GM18517 (cell line): ENCODE measurements around the gene MTA2.
"Not testable (repeated sequence)": the region's sequence is repeated elsewhere in the genome, so short reads cannot be mapped to it uniquely, and the experiment has no call there.

Source experiments
- ATAC-seq: cut with Tn5 transposase; IDR thresholded peaks from one replicate; pipeline ENCODE4 v1.9.1; 2021; ENCODE audit warnings: mild to moderate bottlenecking, moderate library complexity; ENCODE audit not compliant: unreplicated experiment

MTA2 gene

DNA sequence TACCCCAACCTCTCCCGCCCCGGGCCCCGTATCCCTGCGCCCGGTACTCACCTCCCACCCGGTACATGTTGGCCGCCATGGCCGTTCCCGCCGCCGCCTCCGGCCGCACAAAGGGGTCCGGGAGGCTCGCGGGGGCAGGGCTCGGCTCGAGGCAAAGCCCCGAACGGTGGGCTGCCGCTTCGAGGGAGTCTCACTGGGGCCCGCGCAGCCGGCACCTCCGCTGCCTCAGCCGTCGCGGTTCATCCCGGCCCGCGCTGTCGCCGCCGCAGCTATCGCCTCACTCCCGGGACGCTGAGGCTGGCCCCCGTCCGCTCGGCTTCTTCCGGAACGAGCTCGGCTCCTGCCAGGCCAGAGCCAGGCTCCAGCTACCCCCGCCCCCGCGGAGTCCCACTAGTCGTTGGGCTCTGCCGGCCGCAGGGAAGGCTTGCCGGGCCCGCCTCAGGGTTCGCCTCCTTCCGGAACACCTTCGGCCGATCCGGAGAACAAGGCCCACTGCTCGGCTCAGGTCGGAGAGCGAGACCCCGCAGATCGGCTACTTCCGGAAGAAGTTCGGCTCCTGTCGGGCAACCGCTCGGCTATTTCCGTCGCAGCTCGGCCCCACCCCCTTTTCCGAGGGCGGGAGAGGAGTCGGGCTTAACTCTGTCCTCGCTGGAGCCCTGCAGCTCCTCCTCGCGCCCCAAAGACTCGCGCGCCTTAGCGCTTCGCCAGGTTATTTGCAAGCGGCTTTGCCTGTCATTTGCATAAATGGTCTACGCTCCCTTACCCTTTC lies at the start of gene MTA2:
Gene MTA2, minus strand, starts transcription at position 494 of the 769 bp plus-strand sequence. Its CDS starts 415 bp downstream, at position 79.
- peak; percentile 67 for ATAC-seq

DNA sequence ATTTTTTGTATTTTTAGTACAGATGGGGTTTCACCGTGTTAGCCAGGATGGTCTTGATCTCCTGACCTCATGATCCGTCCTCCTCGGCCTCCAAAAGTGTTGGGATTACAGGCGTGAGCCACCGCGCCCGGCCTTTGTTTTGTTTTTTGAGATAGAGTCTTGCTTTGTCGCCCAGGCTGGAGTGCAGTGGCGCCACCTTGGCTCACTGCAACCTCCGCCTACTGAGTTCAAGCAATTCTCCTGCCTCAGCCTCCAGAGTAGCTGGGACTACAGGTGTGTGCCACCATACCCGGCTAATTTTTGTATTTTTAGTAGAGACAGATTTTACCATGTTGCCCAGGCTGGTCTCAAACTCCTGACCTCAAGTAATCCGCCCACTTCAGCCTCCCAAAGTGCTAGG lies 48.6 kb upstream of the MTA2 start:
- not testable (repeated sequence) for ATAC-seq

DNA sequence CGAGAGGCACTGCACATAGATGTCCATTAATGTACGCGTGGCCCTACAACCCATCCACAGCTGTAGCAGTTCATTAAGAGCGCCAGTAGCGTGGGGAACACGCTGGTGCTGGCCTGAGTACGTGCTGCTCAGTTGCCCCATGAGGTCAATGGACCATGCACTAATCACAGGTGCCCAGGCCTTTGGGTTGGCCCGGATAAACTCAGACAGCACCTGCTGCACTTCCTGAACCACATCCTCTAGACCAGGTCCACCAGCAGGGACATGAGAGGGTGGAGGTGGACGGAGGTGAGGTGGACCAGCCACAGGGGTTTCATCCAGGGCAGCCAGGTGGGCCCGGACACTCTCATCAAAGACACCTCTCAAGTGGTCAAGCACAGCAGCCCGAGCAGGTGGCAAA lies 47.8 kb upstream of the MTA2 start:
- ATAC-seq, result no peak

DNA sequence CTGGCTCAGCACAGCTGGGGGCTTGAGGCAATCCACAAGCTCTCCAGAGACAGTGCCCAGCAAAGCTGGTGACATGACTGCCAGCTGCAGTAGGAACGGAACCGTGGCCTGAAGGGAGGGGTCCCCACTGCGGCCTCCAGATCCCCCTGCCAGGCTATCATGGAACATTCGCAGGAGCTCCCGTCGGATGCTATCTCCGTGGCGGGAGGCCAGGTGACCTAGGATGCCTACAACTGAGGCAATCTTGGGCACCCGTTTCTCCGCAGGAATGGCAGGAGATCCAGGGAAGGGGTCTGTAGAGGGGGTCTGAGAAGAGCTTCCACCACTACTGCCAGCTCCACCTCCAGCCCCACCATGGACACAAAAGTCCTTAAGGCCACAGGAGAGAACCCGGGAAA lies 47.3 kb upstream of the MTA2 start:
- no peak for ATAC-seq

DNA sequence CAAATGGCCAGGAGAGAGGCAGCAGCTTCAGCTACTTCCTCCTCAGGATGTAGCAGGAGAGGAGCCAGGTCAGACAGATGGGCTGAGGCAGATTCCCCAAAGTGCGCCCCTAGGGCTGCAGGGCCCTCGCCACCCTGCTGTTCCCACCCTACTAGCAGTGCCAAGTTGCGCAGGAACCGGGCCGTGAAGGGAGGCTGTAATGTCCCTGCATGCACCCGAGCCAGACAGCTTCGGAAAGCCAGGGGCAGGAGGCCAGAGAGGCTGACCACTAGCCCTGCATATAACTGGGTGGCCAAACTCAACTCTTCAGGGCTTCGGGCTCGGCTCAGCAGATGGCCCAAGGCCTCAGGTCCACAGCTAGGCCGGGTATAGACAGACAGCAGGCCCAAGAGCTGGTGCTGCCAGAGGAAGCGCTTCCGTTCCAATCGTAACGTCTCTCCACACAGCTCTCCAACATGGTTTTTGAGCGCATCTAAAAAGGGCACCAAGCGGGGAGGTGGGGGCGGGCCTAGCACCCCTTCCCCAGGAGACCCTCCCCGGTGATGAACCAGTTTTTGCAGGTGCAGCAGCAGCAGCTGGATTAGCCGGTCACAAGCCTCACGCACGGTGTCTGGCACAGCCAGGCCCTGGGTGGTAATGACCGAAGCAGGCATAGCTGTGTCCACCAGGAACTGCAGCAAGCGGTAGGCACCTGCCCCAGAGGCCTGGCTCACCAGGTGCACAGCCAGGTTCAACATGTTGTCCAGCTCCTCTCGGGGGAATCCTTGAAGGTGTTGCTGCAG lies 46.7 kb upstream of the MTA2 start:
- ATAC-seq, result no peak

DNA sequence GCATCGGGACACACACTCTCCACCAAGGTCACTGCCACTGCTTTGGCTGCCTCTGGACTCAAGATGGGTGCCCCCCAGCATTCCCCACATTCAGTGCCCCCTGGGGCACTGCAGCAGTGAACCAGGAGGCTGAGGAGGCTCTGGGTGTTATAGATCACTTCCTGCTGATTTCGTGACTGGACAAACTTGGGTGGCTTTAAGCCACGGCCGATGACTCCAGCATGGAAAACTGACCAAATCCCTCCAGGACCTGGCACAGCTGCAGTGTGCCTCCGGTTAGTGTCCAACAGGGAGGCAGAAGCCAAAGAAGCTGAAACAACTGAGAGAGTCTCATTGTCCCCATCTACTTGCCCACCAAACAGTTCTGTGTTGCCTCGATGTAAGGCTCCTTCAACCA lies 45.9 kb upstream of the MTA2 start:
- no peak for ATAC-seq

DNA sequence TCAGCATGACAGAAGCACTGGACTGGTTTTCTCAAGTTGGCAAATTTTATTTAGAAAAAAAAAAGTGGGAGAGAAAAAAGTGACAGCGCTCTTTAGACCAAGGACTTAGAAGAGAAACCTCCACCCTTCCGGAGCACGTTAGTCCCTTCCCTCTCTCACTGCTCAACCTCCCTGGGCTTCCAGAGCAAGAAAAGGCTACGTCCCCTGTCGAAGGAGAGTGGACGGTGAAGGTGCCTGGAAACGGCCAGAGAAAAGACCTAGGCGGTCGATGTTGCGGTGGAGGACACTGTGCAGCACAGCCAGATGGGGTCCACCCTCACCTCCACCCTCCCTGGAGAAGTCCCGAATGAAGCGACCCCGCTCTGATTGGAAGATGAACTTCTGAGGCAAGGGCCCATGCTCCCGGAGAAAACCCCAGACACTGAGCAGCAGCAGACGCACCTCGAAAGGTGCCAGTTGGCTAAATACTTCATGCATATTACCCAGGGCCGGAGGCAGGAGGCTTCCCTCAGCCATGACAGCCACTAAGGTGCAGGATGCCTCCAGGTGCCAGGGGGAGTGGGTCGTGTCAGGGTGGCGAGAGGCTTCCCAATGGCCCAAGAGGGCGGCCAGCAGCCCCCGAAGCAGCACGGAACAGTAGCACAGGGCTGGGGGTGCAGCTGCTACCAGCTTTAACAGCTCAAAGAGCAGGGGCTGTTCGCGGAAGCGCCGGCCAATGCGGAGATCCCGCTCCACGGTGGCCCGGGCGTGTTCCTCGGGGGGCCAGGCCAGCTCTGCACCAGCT lies 45.4 kb upstream of the MTA2 start:
- ATAC-seq, result peak; percentile 9

DNA sequence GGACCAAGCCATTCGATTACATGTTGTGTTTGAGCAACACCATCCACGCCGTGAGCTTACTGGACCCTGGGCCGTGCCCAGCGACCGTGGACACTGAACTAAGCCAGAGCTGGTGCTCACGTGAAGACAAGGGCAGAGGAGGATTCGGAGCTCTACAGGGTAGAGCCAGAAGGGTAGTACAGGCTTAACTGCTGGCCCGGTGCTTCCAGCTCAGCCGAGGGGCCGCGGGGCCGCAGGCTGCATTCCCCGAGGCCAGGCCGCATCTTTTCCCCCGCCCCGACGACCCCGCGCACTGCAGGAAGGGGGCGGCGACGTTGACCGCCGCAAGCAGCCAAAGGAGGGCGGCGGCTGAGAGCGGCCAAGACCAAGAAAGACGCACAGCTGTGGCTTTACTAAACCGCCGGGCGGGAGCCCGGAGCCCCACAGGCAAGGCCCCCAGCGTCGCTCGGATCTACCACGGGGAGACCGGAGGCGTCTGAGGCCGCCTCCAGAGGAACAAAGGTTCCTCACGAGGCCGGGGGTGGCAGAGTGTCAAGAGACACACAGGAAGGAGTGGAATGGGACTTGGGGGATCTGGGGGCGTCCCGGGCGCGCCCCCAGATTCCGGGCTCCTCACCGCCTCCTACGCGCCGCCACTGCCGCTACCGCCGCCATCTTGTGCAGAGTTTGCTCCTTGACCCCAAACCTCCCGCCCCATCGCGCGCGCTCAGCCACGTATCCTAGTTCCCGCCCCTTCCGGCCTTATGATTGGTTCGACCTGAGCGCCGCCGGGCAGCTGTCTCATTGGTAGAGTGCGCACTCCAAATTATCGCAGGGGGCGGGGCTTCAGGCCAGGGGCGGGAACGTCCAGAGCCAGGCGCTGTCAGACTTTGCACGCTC lies 44.5 kb upstream of the MTA2 start, which contains the start of gene GANAB:
Gene GANAB, minus strand, starts transcription at position 668 of the 879 bp plus-strand sequence. Its CDS starts 14 bp downstream, at position 654.
- peak; percentile 85 for ATAC-seq

DNA sequence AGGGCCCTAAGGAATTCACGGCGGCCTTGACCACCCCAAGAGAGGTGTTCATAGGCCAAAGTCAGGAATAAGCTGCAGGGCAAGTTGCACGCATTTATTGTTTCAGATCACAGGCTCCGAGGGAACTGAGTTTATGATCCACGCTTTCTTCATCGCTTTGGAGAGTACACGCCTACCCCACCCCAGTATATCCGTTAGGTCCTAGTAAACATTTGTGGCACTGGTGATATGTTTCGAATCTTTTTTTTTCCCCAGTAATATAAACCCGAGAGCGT lies 43.9 kb upstream of the MTA2 start:
- ATAC-seq, result no peak

DNA sequence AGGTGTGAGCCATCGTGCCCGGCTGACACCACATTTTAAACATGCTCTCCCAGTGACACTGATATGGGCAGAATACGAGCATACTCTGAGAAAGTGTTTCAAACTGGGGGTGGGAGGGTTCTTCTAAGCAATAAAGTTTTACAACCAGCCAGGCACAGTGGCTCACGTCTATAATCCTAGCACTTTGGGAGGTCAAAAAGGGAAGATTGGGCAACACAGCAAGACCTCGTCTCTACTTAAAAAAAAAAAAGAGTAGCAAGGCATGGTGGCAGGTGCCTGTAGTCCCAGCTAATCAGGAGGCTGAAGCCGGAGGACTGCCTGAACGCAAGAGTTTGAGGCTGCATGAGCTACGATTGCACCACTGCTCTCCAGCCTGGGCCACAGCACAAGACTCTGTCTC lies 42.6 kb upstream of the MTA2 start:
- no peak for ATAC-seq

DNA sequence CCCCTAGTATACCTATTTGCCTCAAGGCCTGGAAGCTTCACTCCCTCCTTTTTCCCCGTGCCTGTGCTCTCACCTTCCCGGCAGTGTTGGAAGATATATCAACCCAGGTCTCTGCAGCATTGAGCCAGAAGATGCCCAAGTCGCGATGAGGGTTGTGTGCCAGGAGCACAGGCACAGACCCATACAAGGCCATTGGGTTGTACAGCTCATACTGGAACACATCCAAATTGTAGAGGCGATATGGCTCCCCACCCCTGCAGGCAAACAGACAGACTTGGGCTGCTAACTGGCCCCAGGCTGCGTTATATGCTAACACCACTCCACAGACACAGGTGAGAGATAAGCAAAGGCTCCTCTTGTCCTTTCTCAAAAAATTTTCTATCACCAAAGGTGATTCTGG lies 30.8 kb upstream of the MTA2 start:
- ATAC-seq, result no peak

DNA sequence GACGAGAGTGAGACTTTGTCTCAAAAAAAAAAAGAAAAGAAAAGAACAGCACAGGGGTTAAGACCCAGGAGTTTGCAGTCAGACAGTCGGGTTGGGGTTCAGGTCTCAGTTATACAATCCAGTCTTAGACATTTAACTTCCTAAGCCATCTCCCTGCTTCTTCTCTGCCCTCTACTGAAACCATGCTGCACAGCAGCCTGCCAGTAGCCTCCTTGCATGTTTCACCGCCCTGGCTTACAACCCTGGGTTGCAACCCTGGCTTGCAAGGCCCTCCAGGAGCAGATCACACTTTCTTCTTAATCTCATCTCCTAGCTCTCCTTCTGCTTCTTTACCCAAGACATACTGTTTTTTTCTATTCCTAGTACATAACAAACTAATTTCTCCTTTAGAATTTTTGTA lies 26.0 kb upstream of the MTA2 start:
- no peak for ATAC-seq

DNA sequence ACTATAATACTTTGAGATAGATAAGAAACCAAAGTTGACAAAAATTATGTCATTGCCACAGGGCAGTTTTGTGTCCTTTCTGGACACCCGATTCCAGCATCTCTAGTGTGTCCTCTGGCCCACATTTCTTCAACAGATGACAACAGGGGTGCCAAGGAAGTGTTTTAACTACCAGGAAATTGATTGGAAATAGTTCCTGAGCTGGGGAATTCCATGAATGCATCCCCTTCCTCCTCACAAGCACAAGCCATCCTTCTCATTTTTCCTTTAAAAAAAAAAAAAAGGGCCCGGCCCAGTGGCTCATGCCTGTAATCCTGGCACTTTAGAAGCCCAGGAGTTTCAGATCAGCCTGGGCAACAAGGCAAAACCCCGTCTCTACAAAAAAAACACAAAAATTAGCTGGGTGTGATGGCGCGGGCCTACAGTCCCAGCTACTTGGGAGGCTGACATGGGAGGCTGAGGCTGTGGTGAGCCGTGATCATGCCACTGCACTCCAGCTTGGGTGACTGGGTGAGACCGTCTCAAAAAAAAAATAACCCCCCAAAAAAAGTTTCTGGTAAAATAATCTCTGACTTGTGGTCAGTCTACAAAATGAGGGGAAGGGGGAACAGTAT lies 20.9 kb upstream of the MTA2 start:
- no peak for ATAC-seq

DNA sequence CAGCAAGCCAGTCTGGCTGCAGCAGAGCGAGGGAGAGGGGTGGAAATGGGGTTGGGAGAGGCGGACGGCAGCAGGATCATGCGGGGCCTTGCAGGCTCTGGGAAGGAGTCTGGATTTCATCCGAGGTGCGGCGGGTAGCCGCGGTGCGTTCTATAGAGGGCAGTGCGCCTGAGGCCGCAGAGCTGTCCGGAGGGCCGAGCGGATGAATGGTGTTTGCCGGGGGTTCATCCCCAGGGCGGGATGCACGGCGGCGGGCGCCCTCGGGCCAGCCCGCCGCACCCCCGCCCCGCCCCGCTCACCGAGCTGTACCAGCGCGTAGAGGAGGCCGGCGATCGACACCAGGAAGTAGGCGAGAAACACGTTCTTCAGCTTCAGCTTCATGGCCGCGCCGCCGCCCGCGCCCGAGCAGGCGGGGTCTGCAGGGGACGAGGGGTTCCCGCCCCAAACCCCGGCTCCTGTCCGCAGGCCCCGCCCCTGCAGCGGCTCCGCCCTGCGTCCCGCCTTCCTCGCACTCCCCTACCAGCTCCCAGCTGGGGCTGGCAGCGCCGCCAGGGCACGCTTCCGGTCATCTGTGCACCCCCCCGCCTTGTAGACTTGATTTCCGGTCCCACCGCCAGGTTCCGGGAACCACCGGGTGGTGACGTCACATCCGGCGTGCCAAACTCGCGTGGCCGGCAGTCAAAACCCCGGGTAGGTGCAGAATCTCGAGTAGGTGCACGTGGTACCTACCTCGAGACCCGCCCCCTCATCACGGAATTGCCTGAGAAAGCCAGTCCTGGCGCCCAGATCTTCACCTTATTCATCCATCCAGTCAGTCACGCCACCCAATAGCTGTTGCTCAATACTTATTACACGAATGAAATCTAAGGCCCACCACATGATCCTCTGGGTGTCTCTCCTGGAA lies 20.2 kb upstream of the MTA2 start, which contains the start of gene B3GAT3:
Gene B3GAT3, minus strand, starts transcription at position 420 of the 904 bp plus-strand sequence. Its CDS starts 39 bp downstream, at position 381.
- ATAC-seq, result peak; percentile 90

DNA sequence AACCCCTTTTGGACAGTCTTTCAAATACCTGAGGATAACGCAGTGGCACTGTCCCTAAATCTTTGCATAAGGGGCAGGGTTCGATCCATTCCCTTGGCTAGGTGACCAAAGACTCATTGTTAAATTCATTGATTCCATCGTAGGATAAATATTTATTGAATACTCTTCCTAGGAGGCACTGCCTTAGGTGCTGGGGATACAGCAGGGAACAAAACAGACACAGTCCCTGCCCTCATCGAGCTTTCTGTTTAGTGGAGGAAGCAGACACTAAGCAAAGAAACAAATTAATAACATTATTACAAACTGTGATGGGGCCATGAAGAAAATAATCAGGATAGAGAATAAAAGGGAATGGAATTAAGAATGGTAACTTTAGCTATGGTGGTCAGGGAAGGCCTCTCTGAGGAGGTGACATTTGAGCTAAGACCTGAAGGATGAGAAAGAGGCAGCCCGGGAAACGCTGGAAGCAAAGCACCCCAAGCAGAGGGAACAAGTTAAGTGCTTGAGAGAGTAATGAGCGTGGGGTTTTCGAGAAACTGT lies 19.4 kb upstream of the MTA2 start:
- no peak for ATAC-seq

DNA sequence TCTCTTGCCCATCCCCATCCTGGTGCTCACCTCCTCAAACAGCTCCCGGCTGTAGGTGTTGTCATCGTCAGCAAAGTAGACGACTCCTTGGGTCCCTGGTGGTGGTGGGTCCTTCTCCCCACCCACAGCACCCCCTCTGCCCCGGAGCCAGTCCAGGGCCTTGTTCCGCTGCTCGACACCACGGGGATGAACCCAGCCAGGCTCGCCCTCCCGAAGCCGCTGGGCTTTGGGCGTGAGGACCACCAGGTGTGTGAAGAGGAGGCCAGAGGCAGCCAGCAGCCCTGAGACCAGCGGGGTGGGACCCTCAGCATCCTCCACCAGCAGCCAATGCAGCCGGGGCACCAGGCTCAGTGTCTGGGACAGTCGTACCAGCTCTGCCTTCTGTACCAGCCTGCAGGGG lies 15.3 kb upstream of the MTA2 start:
- ATAC-seq, result not testable (repeated sequence)

DNA sequence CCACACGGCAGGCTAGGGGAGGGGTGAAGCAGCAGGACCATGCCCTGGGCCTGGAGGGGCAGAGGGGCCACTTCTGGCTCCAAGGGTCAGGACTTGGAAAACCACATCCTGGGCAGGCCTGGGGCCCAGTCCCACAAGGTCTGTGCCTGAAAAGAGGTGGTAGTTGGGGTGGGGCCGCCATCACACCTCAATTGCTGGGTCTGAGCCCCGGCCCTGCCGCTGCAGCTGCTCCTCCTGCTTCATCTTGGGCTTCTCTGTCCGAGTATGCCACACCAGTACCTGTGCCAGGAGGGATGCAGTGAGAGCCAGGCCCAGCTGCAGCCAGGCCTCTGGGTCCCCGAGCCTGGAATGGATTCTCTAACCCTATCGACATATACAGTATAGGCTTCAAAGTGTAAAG lies 13.9 kb upstream of the MTA2 start:
- no peak for ATAC-seq

DNA sequence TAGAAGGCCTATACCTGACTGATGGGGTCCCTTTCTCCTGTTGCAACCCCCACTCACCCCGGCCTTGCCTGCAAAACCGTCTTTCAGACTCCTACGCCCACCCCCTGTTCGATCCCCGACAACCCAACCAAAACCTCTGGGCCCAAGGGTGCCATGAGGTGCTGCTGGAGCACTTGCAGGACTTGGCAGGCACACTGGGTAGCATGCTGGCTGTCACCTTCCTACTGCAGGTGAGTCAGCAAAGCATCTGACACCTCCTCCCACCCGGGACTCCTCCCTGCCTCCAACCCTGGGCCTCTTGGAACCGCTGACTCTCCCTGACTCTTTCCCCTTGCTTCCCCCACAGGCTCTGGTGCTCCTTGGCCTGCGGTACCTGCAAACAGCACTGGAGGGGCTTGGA lies 12.6 kb upstream of the MTA2 start:
- ATAC-seq, result no peak

DNA sequence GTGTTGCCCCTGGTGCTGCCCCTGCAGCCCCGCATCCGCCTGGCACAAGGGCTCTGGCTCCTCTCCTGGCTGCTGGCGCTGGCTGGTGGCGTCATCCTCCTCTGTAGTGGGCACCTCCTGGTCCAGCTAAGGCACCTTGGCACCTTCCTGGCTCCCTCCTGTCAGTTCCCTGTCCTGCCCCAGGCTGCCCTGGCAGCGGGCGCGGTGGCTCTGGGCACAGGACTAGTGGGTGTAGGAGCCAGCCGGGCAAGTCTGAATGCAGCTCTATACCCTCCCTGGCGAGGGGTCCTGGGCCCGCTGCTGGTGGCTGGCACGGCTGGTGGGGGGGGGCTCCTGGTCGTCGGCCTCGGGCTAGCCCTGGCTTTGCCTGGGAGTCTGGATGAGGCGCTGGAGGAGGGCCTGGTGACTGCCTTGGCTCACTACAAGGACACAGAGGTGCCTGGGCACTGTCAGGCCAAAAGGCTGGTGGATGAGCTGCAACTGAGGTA lies 11.7 kb upstream of the MTA2 start:
- no peak for ATAC-seq
